WTC11 (cell line): ENCODE results near the gene MYLK4. TPM values are rescaled to one million over a fixed set of nuclear protein-coding genes. Genes with fewer than 3 reads are reported as not detected.

ENCODE experiments used
- ATAC-seq: fragments of 200-7000 bp; cut with Tn5 transposase; 2 replicates; pipeline ENCODE4 v1.10.0; 2021; ENCODE audit warnings: mild to moderate bottlenecking, moderate library complexity
- CTCF ChIA-PET: fragments of 300-600 bp; sonication (Branson Sonifier 250); formaldehyde crosslinking; loops from one replicate; lab custom pipeline; 2021; ENCODE audit warnings: antibody characterized with exemption; lab: Charles Lee
- POLR2A ChIA-PET: fragments of 350-600 bp; sonication (Branson Sonifier 250); formaldehyde crosslinking; loops from one replicate; lab custom pipeline; 2021; ENCODE audit warnings: antibody characterized with exemption; lab: Charles Lee
- DNase-seq: peaks from one replicate; pipeline ENCODE4 v3.0.0; 2021; ENCODE audit warnings: low spot score
- H3K27ac Mint-ChIP-seq: 2 replicates; pipeline ENCODE4 v1.8.0; 2021; ENCODE audit warnings: mixed read lengths
- H3K27me3 Mint-ChIP-seq: 2 replicates; pipeline ENCODE4 v1.8.0; 2021; ENCODE audit warnings: low read depth, mild to moderate bottlenecking, moderate library complexity, mixed read lengths
- H3K36me3 Mint-ChIP-seq: 2 replicates; pipeline ENCODE4 v1.8.0; 2021; ENCODE audit warnings: mixed read lengths
- H3K4me1 Mint-ChIP-seq: 2 replicates; pipeline ENCODE4 v1.8.0; 2022; ENCODE audit warnings: mixed read lengths
- H3K4me3 Mint-ChIP-seq: 2 replicates; pipeline ENCODE4 v1.8.0; 2021; ENCODE audit warnings: mild to moderate bottlenecking, moderate library complexity, mixed read lengths
- H3K9me3 Mint-ChIP-seq: 2 replicates; pipeline ENCODE4 v1.8.0; 2021; ENCODE audit warnings: mixed read lengths
- AFF4 ChIP-seq: sonication (generic); formaldehyde crosslinking; IDR thresholded peaks from 2 replicates; pipeline ENCODE4 v1.8.1; 2023; ENCODE audit warnings: mild to moderate bottlenecking, missing genetic modification reagents, borderline replicate concordance
- AR ChIP-seq: fragments of 250-450 bp; sonication (Bioruptor Pico); IDR thresholded peaks from 2 replicates; pipeline ENCODE4 v1.9.0; 2021; ENCODE audit warnings: mild to moderate bottlenecking
- CREB1 ChIP-seq: sonication (generic); formaldehyde crosslinking; IDR thresholded peaks from 2 replicates; pipeline ENCODE4 v1.8.0; 2023; ENCODE audit warnings: mild to moderate bottlenecking, missing genetic modification reagents
- CTCF ChIP-seq: fragments of 200-600 bp; IDR thresholded peaks from 2 replicates; pipeline ENCODE4 v1.8.0; 2022; ENCODE audit warnings: antibody characterized with exemption
- MLX ChIP-seq: sonication (generic); formaldehyde crosslinking; IDR thresholded peaks from 2 replicates; pipeline ENCODE4 v1.8.1; 2023; ENCODE audit warnings: mild to moderate bottlenecking, missing genetic modification reagents, moderate library complexity
- NFE2L1 ChIP-seq: sonication (generic); formaldehyde crosslinking; IDR thresholded peaks from 2 replicates; pipeline ENCODE4 v1.8.1; 2023; ENCODE audit warnings: missing genetic modification reagents
- OVOL2 ChIP-seq: fragments of 250-450 bp; sonication (Bioruptor Pico); IDR thresholded peaks from 2 replicates; pipeline ENCODE4 v1.9.0; 2021; ENCODE audit warnings: mild to moderate bottlenecking, borderline replicate concordance
- SOX15 ChIP-seq: fragments of 250-450 bp; sonication (Bioruptor Pico); IDR thresholded peaks from 2 replicates; pipeline ENCODE4 v1.9.0; 2021; ENCODE audit warnings: mild to moderate bottlenecking
- ZNF263 ChIP-seq: sonication (generic); formaldehyde crosslinking; IDR thresholded peaks from 2 replicates; pipeline ENCODE4 v1.8.1; 2022; ENCODE audit warnings: low read depth, mild to moderate bottlenecking, moderate library complexity, missing genetic modification reagents
- ZNF425 ChIP-seq: fragments of 250-450 bp; sonication (Bioruptor Pico); conservative IDR thresholded peaks from 2 replicates; pipeline ENCODE4 v1.9.0; 2021; ENCODE audit warnings: mild to moderate bottlenecking
- ZNF532 ChIP-seq: fragments of 250-450 bp; sonication (Bioruptor Pico); IDR thresholded peaks from 2 replicates; pipeline ENCODE4 v1.9.0; 2021; ENCODE audit warnings: mild to moderate bottlenecking, borderline replicate concordance
- total RNA-seq: library from RNA; stranded (reverse); gene quantifications from 3 replicates; pipeline ENCODE4 v1.2.3, GENCODE V29; 2021

The MYLK4 gene
- total RNA-seq, 1 experiment from 2014 or later = 0.13 TPM

GRCh38 chr6:2658788-2659187 lies 91.9 kb downstream of the MYLK4 start (continued):
- TF ChIP-seq CTCF = no peak
- TF ChIP-seq, all 79 proteins: peak for 0

GRCh38 chr6:2656460-2657079 lies 94.2 kb downstream of the MYLK4 start:
- H3K36me3 Mint-ChIP-seq = peaks cover 21% of the 10 kb centered on the region
- ChIA-PET POLR2A (no interaction called here), CTCF (no interaction called here)
- no peak overlapping the region for H3K4me3 Mint-ChIP-seq
- peaks cover 4% of the 10 kb centered on the region for H3K27me3 Mint-ChIP-seq
- peaks cover 26% of the 10 kb centered on the region for H3K9me3 Mint-ChIP-seq
- DNase-seq (no peak), ATAC-seq (peak; percentile 60)
- TF ChIP-seq CREB1 (CRISPR knock-in tag) (no peak), OVOL2 (no peak), SOX15 (no peak)
- peaks cover 28% of the 10 kb centered on the region for H3K4me1 Mint-ChIP-seq
- H3K27ac Mint-ChIP-seq = peak overlapping the region; percentile 93

GRCh38 chr6:2655844-2656433 lies 94.8 kb downstream of the MYLK4 start:
- Mint-ChIP-seq H3K27me3 (peaks cover 4% of the 10 kb centered on the region), H3K4me1 (peaks cover 28% of the 10 kb centered on the region), H3K9me3 (peaks cover 26% of the 10 kb centered on the region), H3K27ac (0 out of 2 replicates have a peak overlapping the region, but pooled peaks have one; percentile 37), H3K36me3 (peaks cover 21% of the 10 kb centered on the region), H3K4me3 (no peak overlapping the region)
- ChIA-PET CTCF (no interaction called here), POLR2A (no interaction called here)
- 0 out of 2 replicates have a peak, but pooled peaks have one; percentile 16 for TF ChIP-seq NFE2L1 (CRISPR knock-in tag)
- TF ChIP-seq AR (CRISPR knock-in tag) = no peak
- DNase-seq = no peak
- ATAC-seq = peak; percentile 43; the same call in 1 of the 2 replicates

GRCh38 chr6:2653369-2654032 lies 97.2 kb downstream of the MYLK4 start:
- DNase-seq (no peak), ATAC-seq (no peak)
- Mint-ChIP-seq H3K27ac (no peak overlapping the region), H3K36me3 (peaks cover 21% of the 10 kb centered on the region), H3K4me1 (peaks cover 26% of the 10 kb centered on the region), H3K9me3 (peaks cover 22% of the 10 kb centered on the region), H3K27me3 (peaks cover 4% of the 10 kb centered on the region), H3K4me3 (no peak overlapping the region)
- ChIA-PET CTCF (interaction anchor here (1.5 kb wide), 1 partner anchor 19 kb away, joined by 7 read pairs; no protein-coding TSS in a partner anchor), POLR2A (no interaction called here)
- TF ChIP-seq ZNF263 (CRISPR knock-in tag) = no peak
- no peak for TF ChIP-seq ZNF425 (CRISPR knock-in tag)
- TF ChIP-seq AFF4 (CRISPR knock-in tag) = no peak
- TF ChIP-seq ZNF532 = no peak
- no peak for TF ChIP-seq MLX
